ENCODE measurements around the gene MVB12B.

The MVB12B gene

GRCh38 chr9:126302730-126303129 is 23.9 kb upstream of the MVB12B start:
- no peak for DNase-seq (ENCODE audit: low read depth in 3 of 3, low spot score in 1 of 3)

DNA sequence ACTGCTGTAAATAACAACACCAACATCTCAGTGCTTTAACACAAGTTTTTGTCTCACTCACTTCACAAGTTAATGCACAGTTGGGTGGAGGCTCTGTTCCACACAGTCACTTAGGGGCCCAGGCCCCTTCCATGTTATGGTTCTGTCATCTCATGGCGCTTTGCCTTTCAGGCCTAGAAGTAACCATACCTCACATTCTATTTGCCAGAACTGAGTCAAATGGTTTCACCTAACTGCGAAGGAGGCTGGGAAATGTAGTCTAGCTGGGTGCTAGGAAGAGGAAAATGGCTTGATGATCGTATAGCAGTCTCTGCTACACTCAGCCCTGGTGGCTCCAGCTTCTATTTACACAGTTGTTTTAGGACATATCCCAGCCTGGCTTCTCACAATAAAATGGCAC is 23.1 kb upstream of the MVB12B start:
- no peak for DNase-seq (ENCODE audit: low read depth in 3 of 3, low spot score in 1 of 3)

DNA sequence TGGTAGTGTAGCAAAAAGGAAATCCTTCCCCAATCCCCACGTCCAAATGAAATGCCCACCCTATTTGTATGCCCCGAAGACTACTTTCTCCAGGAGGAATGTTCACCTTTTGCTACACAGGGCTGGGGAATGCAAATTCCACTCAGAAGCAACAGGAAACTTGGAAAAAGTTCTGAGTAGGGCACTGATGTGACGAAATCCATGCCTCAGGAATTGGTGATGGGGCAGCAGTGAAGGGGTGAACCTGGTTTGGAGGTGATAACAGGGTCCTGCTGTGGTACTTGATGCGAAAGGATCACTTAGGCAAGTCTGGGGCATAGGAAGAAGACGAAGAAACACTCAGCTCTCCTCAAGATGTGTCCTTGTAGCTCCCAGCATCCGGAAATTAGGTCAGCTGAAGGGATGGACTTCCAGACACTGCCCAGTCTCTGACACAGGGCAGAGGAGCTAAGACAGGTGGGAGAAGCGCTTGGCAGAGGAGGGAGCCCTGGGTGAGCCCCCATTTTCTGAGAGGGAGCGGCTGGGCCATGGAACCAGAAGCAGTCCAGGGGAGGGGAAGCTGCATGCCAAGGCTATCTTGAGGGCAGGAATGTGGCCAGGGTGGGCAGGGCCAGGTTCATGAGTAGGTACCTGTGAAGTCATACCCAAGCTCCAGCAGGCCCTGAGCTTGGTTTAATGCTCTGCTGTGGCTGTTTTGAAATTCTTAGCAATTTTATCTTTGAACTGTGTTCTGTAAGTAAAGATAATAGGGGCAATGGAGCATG is 22.2 kb upstream of the MVB12B start:
- DNase-seq (ENCODE audit: low read depth in 3 of 3, low spot score in 1 of 3) = no peak

GRCh38 chr9:126304971-126305320 is 21.7 kb upstream of the MVB12B start:
- DNase-seq (ENCODE audit: low read depth in 3 of 3, low spot score in 1 of 3) = no peak

- DNase-seq (ENCODE audit: low read depth in 3 of 3, low spot score in 1 of 3) = no peak
Observed at GRCh38 chr9:126306071-126306647, 20.5 kb upstream of the MVB12B start.

DNA sequence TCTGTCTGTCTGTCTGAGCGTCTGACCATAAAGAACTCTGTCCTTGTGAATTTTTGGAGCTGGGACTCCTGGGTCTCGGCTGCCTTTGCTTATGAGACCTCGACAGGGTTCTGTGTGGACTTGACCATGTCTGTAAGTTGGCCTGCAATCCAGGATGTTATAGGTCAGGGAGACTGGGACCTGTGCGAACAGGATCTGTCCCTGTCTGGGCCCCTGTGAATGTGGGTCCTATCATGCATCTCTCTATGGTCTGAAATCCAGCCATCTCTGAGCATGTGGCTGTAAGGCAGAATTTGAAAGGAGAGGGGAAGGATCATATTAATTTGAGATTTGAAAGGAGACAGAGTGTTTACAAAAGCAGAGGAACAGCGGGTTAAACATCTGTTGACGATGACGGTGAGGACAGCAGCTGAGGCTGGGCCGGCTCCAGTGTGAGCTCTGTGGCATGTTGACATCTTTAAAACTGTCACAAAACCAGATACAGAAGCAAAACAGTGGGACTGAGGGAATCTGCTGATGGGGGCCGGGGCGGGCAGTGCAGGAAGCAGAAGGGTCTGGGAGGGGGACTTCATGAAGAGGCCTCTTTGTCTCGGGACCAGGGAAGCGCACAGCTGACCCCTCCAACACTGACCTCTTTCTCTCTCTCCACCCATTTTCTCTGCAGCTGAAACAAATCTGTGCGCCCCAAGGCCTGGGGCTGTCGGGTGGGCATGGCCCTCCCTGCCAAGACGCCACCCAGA is 19.1 kb upstream of the MVB12B start:
- no peak for DNase-seq (ENCODE audit: low read depth in 3 of 3, low spot score in 1 of 3)

DNA sequence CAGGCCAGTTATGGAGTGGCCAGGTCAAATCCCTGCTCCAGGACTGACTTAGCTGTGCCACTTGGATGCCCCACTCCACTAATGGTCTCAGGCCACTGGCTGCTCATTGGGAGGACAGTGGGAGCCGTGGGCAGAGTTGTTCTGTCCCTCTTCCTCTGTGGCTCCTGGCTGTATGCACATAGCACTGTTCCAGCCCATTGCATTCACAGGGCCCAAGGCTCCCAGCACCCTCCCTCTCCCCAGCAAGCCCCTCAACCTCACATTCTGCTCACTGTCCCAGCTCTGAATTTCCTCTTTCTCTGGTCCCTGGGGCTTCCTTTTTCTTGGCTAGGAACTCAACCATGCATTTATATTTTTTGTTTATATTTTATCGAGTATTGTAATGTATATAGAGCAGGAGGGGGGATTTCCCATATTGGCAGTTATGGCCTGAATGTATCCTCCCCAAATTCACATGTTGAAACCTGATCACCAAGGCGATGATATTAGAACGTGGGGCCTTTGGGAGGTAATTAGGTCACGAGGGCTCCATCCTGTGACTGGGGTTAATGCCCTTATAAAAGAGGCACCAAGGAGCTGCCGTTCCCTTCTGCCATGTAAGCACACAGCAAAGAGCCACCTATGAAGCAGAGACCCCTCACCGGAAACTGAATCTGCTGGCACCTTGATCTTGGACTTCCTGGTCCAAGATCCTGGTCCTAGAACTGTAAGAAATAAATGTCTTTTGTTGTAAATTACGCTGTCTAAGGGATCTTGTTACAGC is 17.0 kb upstream of the MVB12B start:
- no peak for DNase-seq (ENCODE audit: low read depth in 3 of 3, low spot score in 1 of 3)

GRCh38 chr9:126312584-126313551 is 13.8 kb upstream of the MVB12B start:
- no peak for DNase-seq (ENCODE audit: low read depth in 3 of 3, low spot score in 1 of 3)

DNA sequence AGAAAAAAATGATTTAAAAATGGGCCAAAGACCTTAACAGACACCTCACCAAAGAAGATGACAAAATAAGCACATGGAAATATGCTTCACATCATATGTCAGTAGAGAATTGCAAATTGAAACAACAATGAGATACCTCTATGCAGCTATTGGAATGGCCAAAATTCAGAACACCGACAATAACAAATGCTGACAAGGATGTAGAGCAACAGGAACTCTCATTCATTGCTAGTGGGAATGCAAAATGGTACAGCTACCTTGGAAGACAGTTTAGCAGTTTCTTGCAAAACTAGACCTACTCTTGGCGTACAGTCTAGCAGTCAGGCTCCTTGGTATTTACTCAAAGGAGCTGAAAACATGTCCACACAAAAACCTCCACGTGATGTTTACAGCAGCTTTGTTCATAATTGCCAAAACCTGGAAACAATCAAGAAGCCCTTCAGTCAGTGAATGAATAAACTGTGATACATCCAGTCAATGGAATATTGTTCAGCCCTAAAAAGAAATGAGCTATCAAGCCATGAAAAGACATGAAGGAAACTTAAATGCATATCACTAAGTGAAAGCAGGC is 10.5 kb upstream of the MVB12B start:
- no peak for DNase-seq (ENCODE audit: low read depth in 3 of 3, low spot score in 1 of 3)

- no peak for DNase-seq (ENCODE audit: low read depth in 3 of 3, low spot score in 1 of 3)
Observed at GRCh38 chr9:126317513-126317912, 9.1 kb upstream of the MVB12B start.

- no peak for DNase-seq (ENCODE audit: low read depth in 3 of 3, low spot score in 1 of 3)
Observed at GRCh38 chr9:126318858-126319257, 7.8 kb upstream of the MVB12B start.

DNA sequence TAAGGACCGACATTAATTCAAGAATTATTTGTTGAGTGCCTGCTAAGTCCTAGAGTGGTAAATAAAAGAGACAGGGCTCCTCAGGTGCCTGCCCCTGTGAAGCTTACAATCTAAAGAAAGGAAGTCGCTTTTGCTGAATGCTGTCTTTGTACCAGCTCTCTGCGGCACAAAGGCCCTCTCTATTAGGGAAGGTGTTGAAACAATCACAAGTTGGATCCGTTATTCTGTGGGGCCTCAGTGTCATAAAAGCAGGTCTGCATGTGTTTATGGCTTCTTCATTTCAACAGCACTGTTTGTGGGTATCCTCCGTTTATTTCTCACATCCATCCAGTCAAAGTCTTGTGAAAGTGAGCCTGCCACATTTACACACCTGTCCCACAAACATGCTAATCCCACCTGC is 7.0 kb upstream of the MVB12B start:
- no peak for DNase-seq (ENCODE audit: low read depth in 3 of 3, low spot score in 1 of 3)

DNA sequence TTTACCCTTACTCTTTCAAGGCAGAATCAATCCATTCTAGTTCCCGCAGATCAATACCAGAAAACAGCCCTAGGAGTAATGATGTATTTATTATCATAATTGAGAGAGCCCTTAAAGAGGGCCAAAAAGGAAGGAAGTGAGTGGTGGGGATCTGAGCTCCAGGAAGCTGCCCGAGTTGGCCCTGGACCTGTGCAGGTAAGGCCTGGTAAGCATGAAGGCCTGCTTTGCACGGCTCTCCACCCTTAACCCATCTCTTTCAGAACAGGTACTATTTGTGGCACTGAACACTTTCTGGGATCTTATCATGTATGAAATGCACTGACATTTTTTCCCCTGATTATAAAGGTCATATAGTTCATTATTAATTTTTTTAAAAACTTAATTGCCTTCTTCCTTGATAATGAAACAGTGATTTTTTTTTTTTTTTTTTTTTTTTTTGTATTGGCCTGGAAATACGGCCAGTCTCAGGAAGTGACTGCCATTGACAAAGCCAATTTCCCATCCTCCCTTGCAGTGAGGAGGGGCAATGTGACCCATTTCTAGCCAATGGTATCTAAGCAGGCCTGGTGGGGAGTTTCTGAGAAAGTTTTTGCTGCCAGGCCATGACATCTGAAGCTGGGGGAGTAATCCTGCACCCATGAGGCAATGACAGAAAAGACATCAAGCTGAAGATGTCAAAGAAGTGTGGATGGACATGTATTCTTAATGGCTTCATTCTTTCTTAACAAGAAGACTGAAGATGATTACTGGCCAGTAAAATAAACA is 6.3 kb upstream of the MVB12B start:
- DNase-seq (ENCODE audit: low read depth in 3 of 3, low spot score in 1 of 3) = no peak

DNA sequence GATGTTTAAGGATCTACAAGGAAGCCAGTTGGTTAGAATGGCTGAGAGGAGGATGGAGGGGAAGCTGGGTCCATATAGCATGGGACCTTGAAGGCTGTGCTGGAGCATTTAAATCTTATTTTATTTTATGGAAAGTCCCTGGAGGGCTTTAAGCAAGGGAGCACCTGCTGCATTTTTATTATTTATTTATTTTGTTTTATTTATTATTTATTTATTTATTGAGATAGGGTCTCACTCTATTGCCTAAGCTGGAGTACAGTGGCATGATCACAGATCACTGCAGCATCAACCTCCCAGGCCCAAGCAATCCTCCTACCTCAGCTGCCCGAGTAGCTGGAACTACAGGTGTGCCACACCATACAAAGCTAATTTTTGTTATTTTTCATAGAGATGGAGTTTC is 4.9 kb upstream of the MVB12B start:
- DNase-seq (ENCODE audit: low read depth in 3 of 3, low spot score in 1 of 3) = no peak

GRCh38 chr9:126325821-126326220 is 808 bp upstream of the MVB12B start:
- no peak for DNase-seq (ENCODE audit: low read depth in 3 of 3, low spot score in 1 of 3)

- DNase-seq (ENCODE audit: low read depth in 3 of 3, low spot score in 1 of 3) = peak in 1 of 3 donors; percentile 15
Observed at GRCh38 chr9:126327006-126327713, 531 bp downstream of the MVB12B start.

- no peak for DNase-seq (ENCODE audit: low read depth in 3 of 3, low spot score in 1 of 3)
Observed at GRCh38 chr9:126327714-126328185, 1.1 kb downstream of the MVB12B start.

DNA sequence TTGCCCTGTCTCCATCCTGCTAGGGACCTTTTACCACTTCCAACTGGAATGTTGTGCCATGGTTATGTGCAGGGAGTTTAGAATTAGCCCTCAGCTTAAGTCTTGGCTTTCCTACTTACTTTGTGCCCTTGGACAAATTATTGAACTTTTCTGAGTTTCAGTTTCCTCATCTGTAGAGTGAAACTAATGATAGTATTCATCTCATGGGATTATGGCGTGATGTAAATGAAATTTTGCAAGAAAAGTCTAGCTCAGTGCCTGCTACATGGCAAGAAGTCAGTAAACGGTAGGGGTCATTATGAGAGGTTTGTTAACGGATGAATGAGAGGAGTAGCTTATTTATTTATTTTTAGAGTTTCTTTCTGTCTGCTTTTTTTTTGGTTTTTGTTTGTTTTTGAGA is 1.8 kb downstream of the MVB12B start:
- DNase-seq (ENCODE audit: low read depth in 3 of 3, low spot score in 1 of 3) = no peak

Data from stimulated activated CD4-positive, alpha-beta T cell treated with anti-CD3 and anti-CD28 coated beads, TNF-alpha, amount 100 ng/mL, for 1 hour (primary cell).